Body of pancreas (tissue), 4 donors: ENCODE results near the gene FBXL2.

ENCODE experiments used
- CTCF ChIP-seq, 7 experiments: fragments of 450-650 bp in 4 of 7; fragments of 200-600 bp in 3 of 7; sonication (generic) in 3 of 7; IDR thresholded peaks; one replicate each; pipeline ENCODE4 v1.5.1; 2016 to 2019; ENCODE audit warnings: antibody characterized with exemption in 7 of 7
- POLR2A ChIP-seq, 3 donors: fragments of 450-650 bp; IDR thresholded peaks; one replicate each; pipeline ENCODE4 v1.6.1; 2016; ENCODE audit warnings: antibody characterized with exemption in 3 of 3, mild to moderate bottlenecking in 2 of 3

- TF ChIP-seq CTCF (IDR thresholded peaks at IDR 0.05), result no peak
- TF ChIP-seq POLR2A (IDR thresholded peaks at IDR 0.05), result no peak
These were observed 111.3 kb downstream of the FBXL2 start for GRCh38 chr3:33388374-33389100.
